DMS114 treated with DMSO at 0.1 percent for 48 hours (cell line): ENCODE data around the gene CAMK1D.

Experiments used
- DNase-seq: peaks from one replicate; lab custom pipeline; 2025; ENCODE audit not compliant: unreplicated experiment; lab: John Stamatoyannopoulos, UW

CAMK1D gene

DNA sequence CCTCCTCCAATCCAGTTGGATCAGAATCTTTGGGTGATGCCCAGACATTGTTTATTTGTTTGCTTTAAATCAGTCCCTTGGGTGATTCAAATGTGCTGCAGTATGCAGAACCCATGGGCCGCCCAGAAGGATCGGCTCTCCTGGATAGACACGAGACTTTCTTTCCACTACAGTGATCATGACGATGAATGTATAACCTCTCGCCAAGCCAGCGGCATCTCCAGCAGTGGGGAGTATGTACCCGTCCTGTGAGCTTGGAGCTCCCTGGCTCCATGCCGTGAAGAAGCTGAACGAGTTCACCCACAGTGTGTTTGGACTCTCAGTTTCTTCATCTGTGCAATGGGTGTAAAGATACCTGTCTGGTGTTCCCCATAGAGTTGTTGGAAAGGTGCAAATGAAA is 162.3 kb downstream of the CAMK1D start:
- DNase-seq: no peak

DNA sequence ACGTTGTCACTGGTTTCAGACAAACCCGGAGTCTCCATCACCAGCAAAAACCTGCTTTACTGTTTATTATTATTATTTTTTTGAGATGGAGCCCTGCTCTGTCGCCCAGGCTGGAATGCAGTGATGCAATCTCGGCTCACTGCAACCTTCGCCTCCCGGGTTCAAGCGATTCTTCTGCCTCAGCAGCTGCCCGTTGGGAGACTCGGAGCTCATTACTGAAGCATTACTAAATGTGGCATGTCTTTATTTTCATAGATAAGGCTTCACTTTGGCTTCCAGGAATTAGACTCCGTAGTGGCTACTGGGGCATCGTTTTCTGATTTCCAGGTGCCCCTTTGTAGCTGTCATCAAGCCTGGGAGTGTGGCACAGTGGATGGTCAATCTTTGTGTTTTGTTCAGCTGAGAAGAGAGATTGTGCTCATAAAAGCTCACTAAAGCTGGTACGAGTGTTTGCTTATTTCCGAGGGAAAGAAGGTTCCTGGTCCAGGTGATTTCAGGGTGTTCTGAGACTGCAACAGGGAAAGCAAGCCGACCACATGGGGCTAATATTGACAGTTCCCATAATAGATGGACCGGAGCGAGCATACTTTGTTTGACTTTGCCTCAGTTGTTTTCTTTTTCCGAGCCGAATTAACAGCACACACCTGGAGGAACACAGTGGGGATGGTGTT is 163.1 kb downstream of the CAMK1D start:
- DNase-seq: no peak

DNA sequence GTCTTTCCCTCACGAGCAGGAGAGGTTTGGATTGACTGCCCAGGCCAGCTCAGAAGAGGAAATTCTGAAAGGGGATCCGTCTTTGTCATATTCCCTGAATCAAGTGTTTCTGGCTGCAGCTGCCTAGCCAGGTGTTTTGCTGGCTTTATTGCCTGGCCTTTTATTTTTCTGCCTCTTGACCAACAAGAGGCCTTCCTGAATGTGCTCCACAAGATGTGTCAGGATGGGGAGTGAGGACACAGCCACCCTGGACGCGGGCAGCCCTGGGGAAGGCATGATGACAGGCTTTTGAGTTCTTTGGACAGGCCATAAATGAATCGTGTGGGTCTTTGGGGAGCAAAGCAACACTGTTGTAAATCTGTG is 163.6 kb downstream of the CAMK1D start:
- DNase-seq: no peak

DNA sequence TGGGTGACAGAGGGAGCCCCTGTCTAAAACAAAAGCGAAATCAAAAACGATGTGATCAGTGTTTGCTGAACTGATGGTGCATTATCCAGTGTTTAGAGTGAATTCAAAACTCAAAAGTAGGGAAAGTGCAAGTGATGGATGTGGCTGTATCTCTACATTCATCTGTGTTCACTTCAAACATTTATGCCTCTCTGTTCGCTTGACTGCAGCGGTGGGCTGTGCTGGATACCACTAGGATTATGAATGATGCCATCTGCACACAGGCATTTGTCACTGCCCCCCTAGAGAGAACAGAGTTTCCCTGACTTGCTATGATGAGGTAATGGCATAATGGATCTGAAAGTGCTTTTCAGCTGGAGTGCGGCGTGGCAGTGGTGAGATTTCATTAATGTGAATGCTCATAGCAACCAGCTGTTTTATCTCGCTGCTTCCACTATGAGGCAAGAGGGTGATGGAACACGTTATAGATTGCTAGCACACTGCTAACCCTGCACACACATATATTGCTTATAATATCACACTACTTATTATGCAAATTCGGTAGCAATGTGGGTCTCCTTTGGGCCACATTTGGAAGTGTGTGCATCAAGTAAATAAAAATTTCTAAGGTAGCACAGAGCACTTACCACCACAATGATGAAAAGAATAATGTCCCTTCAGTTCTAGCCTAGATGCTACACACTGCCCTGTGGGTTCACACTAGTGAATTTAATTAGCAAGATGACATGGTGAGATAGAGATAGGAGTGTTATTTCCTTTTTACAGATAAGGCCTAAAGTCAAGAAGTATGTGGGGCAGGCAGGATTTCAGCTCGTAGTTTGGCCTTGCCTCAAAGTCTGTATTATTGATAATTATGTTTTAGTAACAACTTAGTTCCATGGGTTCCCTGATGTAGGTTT is 164.7 kb downstream of the CAMK1D start:
- no peak for DNase-seq

DNA sequence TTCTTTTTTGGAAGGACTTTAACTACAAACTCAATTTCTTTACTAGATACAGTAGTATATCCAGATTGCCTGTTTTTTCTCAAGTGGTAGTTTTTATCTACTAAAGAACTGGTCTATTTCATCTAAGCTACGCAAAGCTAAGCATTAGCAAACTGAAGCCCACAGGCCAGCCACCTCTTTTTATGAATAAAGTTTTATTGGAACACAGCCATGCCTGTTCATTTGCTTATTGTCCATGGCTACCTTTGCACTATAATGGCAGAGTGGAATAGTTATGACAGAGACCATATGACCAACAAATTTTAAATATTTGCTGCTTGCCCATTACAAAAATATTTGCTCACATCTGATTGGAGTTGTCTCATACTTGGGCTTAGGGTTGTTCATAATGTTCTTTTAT is 168.7 kb downstream of the CAMK1D start:
- no peak for DNase-seq

DNA sequence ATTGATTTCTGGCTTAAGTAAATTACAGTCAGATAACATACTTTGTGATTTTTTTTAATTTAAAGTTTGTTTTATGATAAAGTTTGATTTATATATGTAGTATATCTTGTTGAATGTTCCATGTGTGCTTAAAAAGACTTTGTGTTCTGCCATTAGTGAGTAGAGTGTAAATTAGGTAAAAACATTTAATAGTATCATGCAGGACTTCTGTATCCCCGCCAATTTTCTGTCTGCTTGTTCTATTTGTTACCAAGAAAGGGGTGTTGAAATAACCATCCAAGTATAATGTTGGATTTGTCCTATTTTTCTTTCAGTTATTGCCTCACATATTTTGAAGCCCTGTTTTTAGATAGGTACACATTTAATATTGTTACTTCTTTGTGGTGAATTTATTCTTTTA is 172.1 kb downstream of the CAMK1D start:
- no peak for DNase-seq

DNA sequence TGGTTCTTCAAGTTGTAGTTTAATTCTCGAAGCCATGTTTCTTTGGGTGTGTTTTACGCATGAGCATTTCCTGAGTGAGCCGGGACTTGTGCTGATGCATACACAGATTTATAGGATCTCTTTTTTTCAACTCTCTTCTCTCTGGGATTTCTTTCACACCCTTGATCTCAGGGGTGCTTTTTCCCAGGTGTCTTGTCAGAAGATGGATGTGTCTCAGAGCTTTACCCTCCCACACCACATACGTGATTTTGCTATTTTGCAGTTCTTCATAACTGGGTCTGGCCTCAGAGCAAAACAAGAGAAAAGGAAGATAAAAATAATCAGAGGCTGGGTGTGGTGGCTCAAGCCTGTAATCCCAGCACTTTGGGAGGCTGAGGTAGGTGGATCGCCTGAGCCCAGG is 177.0 kb downstream of the CAMK1D start:
- DNase-seq: no peak

DNA sequence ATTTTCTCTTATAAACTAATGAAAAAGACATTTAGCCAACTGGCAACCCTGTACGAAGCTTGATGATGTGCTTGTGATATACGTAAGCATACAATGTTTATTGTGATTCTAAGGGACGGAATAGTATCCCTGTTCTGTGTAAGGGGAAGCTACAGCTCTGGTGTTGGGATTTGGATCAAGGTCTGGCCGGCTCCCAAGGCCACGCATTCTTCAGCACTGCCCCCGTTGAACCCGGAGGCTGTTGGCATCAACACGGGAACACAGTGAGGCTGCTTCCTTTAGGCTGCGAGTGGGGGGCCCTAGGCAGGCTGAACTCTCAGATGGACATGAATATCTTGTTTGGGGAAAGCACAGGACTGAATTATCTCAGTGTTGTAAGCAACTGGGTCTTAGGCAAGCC is 180.6 kb downstream of the CAMK1D start:
- no peak for DNase-seq

DNA sequence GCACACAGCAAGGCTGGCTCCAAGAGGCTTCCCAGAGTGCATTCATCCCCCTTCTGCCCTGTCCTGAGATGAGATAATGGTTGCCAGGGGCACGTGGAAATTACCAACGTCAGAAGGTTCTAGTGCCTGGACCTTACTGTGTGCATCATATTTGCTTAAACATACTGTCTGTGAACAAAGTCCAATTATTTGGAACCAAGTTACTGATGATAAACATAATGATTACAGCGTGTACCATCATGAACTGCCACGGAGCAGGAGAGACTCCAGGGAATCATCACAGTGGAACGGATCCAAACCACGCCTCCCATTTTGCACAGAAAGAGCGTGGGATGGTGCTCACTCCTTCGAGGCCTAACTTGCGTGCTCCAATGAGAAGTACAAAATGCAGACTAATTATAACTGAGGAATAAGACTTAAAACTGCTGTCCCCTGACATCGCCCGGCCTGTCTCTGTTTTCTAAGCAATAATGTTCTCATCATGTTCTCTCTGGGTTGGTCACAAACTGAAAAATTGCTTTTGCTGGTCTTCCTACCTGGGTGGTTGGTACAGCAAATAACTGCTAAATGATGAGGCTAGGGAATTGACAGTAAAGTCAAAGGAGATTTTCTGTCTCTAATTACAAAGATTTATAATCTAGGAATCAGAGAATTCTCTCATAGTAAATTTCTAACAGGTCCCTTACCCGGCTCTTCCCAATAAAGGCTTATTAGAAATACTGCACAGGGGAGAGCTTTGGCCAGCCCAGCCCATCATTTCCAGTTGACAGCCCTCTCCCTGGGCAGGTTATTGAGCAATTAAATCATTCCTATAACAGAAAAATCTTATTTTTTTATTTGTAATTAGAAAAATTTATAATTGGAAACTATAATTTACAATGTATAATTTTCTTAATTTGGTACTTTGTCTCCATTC is 182.2 kb downstream of the CAMK1D start:
- DNase-seq: no peak

DNA sequence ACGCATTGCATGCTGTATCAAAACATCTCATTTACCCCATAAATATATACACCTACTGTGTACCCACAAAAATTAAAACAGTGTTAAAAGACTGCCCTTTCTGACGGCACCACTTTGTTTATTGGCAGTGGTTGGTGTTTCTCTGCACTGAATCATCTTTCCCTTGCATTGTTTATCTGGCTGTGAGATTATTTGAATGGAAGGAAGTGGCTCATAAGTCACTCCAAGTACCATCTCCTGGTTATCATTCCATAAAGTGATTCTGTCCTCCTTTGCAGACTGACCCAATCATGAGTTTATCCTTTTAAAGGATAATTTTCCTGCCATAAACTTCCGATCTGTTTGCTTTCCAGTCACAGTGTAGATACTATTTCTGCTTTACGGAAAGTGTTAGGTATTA is 183.8 kb downstream of the CAMK1D start:
- DNase-seq: no peak

DNA sequence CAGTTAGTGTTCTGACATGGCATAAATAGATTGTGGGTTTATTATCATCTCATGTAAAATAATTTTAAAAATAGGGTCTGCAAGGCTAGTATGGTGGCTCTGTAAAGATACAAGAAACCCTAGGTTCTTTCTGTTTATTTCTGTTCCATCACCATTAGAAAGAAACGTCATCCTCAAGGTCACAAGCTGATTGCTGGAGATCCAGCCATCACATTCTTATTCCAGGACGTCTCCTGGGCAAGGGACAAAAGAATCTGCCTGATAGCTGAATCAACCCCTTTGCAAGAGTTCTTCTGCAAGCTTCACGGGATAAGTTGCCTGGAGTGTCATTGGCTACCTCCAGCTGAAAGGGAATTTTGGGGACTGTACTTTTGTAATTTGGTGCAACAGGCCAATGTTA is 184.4 kb downstream of the CAMK1D start:
- DNase-seq: no peak

DNA sequence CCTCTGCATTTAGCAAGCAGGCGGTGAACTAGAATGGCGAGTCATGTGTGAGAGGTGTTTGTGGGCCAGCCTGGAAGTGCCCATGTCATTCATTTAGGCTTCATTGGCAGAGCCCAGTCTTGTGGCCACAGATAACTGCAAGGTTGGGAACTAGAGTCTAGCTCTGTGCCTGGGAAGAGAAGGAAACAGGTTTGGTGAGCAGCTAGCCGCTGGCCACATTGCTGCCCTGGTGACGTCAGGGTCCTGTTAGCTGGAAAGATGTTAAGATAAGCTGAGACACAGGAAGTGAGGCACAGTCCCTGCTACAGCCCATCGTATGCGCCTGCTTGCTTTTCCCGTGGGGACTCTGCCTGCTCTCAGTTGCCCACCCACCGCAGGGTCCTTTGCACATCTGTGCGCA is 185.5 kb downstream of the CAMK1D start:
- no peak for DNase-seq

DNA sequence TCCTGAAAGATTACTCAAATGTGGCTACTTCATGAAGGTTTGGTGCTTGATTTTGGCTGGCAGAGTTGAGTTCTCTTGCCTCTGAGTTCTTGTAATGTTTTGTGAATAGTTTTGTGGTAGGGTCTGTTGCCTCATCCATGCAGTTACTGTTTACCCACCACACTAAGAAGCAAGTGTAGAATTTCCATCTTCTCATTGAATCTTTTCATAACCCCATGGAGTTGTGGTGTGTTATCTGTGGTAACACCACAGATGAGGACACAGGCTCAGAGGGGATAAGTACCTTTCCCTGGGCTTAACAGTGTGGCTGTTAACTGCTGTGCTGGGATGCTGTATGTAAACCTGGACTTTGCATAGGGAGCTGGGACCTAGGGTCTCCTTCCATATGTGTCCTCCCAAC is 186.3 kb downstream of the CAMK1D start:
- no peak for DNase-seq

DNA sequence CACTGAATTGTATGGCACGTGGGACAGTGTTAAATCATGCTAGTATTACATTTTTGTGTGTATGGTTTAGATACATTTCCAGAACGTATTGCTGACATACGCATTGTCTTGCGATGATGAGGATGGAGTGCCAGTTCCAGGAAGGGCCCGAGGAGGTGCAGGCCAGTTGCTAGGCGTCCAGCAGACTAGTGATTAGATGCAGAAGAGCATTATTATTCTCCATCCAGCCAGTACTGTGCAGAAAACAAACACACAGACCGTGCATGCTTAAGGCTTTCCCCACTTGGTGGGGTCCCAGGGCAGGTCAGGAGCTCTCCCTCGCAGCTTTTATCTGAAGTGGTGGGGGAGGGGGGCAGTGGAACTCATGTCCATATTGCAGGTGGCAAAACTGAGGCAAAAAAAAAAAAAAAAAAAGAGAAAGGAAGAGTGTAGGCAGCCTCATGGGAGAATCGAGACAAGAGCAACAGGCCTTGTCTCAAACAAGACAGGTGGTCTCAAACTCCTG is 189.2 kb downstream of the CAMK1D start:
- DNase-seq: no peak

DNA sequence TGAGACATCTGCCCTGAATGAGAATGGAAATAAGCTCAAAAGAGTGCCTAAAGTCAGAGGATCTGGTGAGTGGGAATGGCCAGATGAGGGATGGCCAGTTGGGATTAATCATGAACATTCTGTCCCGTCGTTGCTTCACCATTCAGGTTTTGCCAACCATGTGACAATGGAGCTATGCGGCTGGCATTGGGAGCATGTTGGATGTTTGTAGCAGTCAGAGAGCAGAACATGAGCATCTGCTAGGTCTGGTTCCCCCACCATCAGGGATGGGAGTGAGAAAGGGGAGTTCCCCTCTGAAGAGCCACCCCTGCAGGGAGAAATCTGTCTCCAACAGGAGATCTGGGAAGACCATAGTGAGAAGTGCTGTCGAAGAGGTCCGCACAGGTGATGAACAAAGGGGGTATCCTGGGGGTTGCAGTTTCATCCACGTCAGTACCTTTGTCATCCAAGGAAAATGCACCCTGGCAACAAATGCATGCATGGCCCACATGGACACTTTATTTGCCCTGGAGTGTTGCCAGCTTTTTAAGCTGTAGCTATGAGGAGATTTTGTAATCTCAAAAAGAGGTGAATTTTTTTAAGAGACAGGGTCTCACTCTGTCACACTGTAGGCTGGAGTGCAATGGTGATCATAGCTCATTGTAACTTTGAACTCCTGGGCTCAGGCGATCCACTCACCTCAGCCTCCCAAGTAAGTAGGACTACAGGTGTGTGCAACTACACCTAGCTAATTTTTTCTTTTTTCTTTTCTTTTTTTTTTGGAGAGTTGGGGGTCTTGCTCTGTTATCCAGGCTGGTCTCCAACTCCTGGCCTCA is 190.2 kb downstream of the CAMK1D start:
- no peak for DNase-seq

DNA sequence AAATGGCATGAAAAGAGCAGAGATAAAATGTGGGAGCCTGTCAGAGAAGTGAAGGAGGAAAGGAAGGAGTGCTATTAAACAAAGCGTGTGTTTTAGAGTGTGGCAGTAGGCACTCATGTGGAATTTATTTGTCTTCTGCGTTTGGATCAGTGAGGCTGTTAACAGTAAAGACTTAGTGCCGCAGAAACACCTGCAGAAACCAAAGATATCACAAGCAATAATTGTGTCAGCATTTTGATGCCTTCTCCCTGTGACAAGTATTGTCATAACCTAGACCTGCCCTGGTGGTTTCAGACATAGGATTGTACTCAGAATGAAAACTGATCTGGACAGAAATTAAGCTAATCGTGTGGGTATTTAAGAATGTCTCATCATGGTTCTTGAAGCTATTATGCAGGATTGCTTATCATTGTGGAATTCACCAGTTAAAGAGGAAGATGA is 191.0 kb downstream of the CAMK1D start:
- no peak for DNase-seq

DNA sequence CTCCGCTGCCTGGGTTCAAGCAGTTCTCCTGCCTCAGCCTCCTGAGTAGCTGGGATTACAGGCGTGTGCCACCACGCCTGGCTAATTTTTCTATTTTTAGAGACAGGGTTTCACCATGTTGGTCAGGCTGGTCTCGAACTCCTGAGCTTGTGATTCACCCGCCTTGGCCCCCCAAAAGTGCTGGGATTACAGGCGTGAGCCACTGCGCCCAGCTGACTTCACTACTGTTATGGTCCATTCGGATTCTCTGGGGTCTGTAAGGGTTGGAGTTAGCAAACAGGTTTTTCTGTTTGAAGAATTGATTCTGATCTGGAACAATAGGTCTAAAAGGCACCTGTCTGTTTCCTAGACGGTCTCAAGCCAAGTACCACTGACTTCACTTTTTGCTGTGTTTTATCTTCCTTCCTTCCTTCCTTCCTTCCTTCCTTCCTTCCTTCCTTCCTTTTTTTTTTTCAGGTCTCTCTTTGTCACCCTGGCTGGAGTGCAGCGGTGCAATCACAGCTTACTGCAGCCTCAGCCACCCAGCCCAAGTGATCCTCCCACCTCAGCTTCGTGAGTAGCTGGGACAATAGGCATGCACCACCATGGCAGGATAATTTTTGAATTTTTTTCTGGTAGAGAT is 192.2 kb downstream of the CAMK1D start:
- no peak for DNase-seq

DNA sequence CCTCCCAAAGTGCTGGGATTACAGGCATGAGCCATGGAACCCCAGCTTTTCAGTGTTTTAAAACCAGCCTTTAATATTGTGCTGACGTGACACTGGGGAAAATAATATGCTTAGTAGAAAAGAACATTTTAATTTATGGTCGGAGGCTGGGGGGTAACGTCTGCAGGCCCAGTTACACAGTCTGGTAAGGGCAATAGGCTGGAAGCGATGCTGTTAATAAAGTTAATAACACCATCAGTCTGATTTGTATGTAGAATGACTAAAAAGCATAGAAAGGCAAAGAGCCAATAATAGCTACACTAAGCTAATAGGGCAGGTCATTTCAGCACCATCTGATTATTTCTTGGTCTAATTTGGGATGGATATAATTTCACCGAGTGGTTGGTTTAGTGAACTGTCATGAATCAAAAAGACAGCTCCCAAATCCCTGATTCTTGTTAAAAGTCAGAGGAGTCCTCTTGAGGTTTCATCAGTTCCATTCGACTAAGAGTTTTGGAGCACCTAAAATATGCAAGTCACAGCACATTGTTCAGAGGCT is 192.9 kb downstream of the CAMK1D start:
- no peak for DNase-seq

DNA sequence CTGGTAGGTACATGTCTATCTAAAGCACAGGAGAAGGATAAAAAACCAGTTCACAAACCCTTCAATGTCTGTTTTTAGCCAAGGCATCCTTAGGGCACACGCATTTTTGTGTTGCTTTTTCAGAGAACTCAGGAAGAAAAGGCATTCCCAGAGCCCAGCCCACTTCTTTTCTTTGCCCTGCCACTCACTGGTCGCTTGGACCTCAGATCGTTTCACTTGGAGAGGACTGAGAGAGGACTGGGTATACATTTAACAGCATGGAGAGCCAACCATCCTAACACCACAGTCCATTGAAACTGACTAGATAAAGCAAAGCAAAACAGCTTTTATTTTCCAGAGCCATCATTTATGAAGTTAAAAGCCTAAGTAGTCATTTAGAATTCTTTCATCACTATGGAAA is 194.2 kb downstream of the CAMK1D start:
- DNase-seq: no peak
